OCI-LY3 (cell line): ENCODE measurements around the gene CAVIN1.
"Not testable (repeated sequence)": the region's sequence is repeated elsewhere in the genome, so short reads cannot be mapped to it uniquely, and the experiment has no call there.

Source experiments
- CTCF ChIP-seq: fragments of 200-600, 300-600 bp; sonication (generic); IDR thresholded peaks from 2 replicates; pipeline ENCODE4 v1.5.1; 2014; ENCODE audit warnings: antibody characterized with exemption, low read length, low read depth
- EZH2phosphoT487 ChIP-seq: fragments of 200-600 bp; shearing (Covaris generic); IDR thresholded peaks from 2 replicates; pipeline ENCODE4 v1.6.1; 2018; ENCODE audit warnings: antibody characterized with exemption, mixed run types, low read depth

- TF ChIP-seq CTCF, EZH2phosphoT487: not testable (repeated sequence)
Measured at GRCh38 chr17:42368797-42369561, 54.1 kb downstream of the CAVIN1 start.
